PFSK-1 (cell line): ENCODE results near the gene WLS. TPM values are rescaled to one million over a fixed set of nuclear protein-coding genes. Genes with fewer than 3 reads are reported as not detected.
A peak's percentile ranks its signal among the peaks of the same experiment; 100 is the strongest.

Experiments used
- FOXP2 ChIP-seq: optimal IDR thresholded peaks from 2 replicates; pipeline ENCODE3; 2011; ENCODE audit warnings: borderline replicate concordance, control low read depth, inconsistent platforms; ENCODE audit not compliant: insufficient read depth; ENCODE audit errors: extremely low read length, extremely low read depth
- POLR2AphosphoS5 ChIP-seq: IDR thresholded peaks from 2 replicates; pipeline ENCODE4 v1.6.1; 2012; ENCODE audit warnings: low read depth, mild to moderate bottlenecking, control low read depth, low read length, moderate library complexity
- SIN3A ChIP-seq: IDR thresholded peaks from 2 replicates; pipeline ENCODE4 v1.6.1; 2012; ENCODE audit warnings: mild to moderate bottlenecking, low read length, moderate library complexity, borderline replicate concordance; ENCODE audit not compliant: insufficient read depth
- TAF1 ChIP-seq: IDR thresholded peaks from 2 replicates; pipeline ENCODE4 v1.6.1; 2012; ENCODE audit warnings: low read length, control low read depth, borderline replicate concordance; ENCODE audit not compliant: insufficient read depth
- polyA plus RNA-seq: library from polyadenylated mRNA; unstranded; fragments of >200 nt; gene quantifications from one replicate; pipeline ENCODE4 v1.2.1, GENCODE V29; 2012; ENCODE audit warnings: low read depth, missing spikeins; ENCODE audit not compliant: insufficient read length
- TF ChIP-seq, protein P1 (sequence below), 2 experiments: IDR thresholded peaks; 2 replicates each; pipeline versions ENCODE4 v1.6.1 to v1.8.0; 2011 to 2012; ENCODE audit warnings: low read depth in 2 of 2, low read length in 2 of 2, control low read depth in 1 of 2, inconsistent platforms in 1 of 2, mild to moderate bottlenecking in 1 of 2, moderate library complexity in 1 of 2; ENCODE audit not compliant: insufficient read depth in 1 of 2

Gene WLS
- 7.0 TPM for polyA plus RNA-seq

DNA sequence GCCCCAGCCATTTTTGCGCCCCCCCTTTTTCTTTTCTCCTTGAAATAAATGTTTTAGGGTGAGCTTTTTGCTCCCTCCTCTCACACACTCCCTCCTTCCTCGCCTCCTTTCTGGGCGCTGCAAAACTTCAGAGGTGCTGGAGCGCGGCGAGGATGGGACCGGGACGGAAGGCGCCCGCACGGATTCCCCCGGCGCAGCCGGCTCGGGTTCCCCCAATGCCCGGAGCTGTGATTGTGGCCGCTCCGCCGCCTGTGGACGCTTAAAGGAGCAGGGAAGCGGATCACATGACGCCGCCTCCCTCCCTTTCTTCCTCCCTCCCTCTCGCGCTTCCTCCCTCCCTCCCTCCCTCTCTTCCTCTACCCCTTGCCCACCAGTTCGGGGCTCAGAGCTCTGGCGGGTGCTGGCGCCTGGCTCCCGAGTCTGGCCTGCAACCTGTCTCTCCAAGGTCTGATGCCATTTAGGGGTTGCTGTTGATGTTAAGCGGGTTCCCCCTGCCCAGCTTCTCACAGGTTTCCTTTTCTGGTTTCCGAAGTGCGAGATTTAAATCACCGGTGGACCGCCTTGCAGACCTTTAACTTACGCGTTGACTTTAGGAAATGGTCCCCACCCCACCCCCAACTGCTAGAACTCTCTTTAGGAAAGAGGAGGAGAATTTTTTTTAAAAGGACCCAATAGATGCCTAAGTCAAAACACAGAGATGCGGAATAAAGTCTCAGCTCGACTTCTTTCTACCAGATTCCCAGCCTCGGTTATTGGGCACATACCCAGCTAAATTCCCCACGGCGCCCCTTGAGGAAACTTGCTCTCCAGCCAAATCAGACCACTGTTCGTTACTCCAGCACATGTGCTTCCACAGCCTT, at the start of gene WLS:
Gene WLS (minus strand): TSS at position 235 of the 860 bp plus-strand sequence. CDS start 224 bp downstream, at position 11.
- TF ChIP-seq, protein P1, sequence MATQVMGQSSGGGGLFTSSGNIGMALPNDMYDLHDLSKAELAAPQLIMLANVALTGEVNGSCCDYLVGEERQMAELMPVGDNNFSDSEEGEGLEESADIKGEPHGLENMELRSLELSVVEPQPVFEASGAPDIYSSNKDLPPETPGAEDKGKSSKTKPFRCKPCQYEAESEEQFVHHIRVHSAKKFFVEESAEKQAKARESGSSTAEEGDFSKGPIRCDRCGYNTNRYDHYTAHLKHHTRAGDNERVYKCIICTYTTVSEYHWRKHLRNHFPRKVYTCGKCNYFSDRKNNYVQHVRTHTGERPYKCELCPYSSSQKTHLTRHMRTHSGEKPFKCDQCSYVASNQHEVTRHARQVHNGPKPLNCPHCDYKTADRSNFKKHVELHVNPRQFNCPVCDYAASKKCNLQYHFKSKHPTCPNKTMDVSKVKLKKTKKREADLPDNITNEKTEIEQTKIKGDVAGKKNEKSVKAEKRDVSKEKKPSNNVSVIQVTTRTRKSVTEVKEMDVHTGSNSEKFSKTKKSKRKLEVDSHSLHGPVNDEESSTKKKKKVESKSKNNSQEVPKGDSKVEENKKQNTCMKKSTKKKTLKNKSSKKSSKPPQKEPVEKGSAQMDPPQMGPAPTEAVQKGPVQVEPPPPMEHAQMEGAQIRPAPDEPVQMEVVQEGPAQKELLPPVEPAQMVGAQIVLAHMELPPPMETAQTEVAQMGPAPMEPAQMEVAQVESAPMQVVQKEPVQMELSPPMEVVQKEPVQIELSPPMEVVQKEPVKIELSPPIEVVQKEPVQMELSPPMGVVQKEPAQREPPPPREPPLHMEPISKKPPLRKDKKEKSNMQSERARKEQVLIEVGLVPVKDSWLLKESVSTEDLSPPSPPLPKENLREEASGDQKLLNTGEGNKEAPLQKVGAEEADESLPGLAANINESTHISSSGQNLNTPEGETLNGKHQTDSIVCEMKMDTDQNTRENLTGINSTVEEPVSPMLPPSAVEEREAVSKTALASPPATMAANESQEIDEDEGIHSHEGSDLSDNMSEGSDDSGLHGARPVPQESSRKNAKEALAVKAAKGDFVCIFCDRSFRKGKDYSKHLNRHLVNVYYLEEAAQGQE (IDR thresholded peaks at IDR 0.05; ENCODE audit: insufficient read depth in 1 of 2, low read depth in 2 of 2, low read length in 2 of 2) = no peak
- TF ChIP-seq FOXP2 = no peak
- peak; percentile 68; the same call in 1 of the 2 replicates for TF ChIP-seq POLR2AphosphoS5
- TF ChIP-seq TAF1 = peak; percentile 52; the same call in 1 of the 2 replicates
- TF ChIP-seq SIN3A = 0 out of 2 replicates have a peak, but pooled peaks have one; percentile 46

DNA sequence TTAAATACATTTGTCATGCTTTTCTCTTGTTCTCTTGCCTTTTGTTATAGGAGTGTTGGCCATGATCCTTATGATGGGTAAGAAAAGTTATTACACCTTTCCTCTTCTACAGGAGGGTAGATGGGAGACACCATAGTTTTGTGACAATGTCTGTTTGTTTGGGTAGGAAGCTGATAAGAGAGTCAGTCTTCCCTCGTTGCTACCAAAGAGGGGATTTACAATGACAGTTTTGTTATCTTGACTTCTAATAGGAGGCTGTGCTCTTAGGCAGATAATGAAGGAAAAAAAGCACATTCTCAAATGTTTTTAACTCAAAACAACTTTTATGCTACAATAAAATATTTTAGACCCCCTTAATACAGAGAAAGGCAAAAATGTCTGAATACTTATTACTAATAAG, 48.0 kb upstream of the WLS start:
- TF ChIP-seq SIN3A (no peak), POLR2AphosphoS5 (no peak), TAF1 (no peak), FOXP2 (no peak)
- TF ChIP-seq, protein P1 (IDR thresholded peaks at IDR 0.05; ENCODE audit: insufficient read depth in 1 of 2, low read depth in 2 of 2, low read length in 2 of 2) = no peak

DNA sequence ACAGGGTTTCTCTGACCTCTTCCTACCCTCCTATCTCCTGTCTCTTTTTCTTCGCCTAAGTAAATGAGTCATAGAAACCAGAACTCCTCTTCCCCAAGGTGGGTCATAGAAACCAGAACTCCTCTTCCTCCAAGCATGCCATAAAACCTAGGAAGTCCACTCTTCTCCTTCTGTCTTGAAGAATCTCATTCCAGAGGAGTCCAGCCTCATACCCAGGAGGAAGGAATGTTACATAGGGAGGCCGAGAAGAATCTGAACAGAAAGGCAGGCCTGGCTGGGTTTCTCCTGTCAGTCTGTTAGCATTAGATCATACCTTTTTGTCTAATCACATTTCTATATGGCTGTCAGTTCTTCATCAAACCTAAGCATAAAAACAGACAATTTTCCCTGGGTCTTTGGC, 47.5 kb upstream of the WLS start:
- no peak for TF ChIP-seq POLR2AphosphoS5
- TF ChIP-seq FOXP2 = no peak
- TF ChIP-seq SIN3A = no peak
- TF ChIP-seq, protein P1 (IDR thresholded peaks at IDR 0.05; ENCODE audit: insufficient read depth in 1 of 2, low read depth in 2 of 2, low read length in 2 of 2) = no peak
- no peak for TF ChIP-seq TAF1

DNA sequence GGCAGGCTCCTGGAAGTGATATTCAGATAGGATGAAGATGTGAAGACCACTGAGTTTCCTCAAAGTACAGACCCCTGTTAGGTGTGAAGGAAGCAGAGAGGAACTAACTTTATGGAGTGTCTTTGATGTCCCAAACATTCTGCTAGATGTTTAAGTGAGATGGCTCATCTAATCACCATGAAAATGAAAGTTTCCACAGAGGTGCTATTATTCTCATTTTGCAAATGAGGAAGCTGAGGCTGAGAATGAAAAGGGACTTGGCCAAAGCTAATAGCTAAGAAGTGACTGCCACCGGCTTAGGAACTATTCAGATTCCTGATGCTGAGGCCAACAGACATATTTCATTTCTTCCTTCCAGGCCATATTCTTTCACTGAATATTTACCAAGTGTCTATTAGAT, 45.9 kb upstream of the WLS start:
- TF ChIP-seq SIN3A = no peak

DNA sequence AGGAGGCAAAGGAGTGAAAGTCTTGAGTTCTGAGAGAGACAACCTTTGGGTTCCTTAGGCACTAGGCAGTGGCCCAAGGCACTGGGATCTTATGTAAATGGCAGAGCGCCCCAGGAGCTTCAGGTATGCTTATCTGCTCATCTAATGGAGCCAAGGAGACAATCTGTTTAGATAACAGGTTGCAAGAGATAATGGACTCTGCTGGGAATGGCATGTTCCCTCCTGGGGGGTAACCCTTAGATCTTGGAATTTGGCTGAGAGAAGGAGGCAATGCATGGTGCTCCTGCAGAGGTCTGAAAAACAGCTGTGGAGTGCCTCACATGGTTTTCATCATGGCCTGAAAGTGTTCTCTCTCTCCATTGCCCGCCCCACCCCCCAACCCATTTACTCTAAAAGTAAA, 44.1 kb upstream of the WLS start:
- TF ChIP-seq POLR2AphosphoS5 (no peak), TAF1 (no peak), SIN3A (no peak), FOXP2 (no peak)
- TF ChIP-seq, protein P1 (IDR thresholded peaks at IDR 0.05; ENCODE audit: insufficient read depth in 1 of 2, low read depth in 2 of 2, low read length in 2 of 2) = no peak
